SK-N-SH (cell line): ENCODE measurements around the gene SLC5A3. TPM values are rescaled to one million over a fixed set of nuclear protein-coding genes. Genes with fewer than 3 reads are reported as not detected.

ENCODE experiments used
- CTCF ChIA-PET: fragments of 300-600, 350-600 bp; formaldehyde crosslinking; extraction: SDS; loops from one replicate; lab custom pipeline; 2021; lab: Yijun Ruan, JAX
- POLR2A ChIA-PET: fragments of 350-600 bp; sonication (Branson Sonifier 250); formaldehyde crosslinking; extraction: SDS; loops from one replicate; lab custom pipeline; 2020; ENCODE audit warnings: antibody characterized with exemption, inconsistent platforms; lab: Yijun Ruan, JAX
- DNase-seq: peaks from one replicate; pipeline ENCODE4 v3.0.0; 2012
- H2AFZ ChIP-seq: fragments of 200-600 bp; sonication (generic); 2 replicates; pipeline ENCODE4 v1.8.1; 2016; ENCODE audit warnings: antibody characterized with exemption, mild to moderate bottlenecking, low read depth
- H3F3A ChIP-seq: fragments of 200-600 bp; sonication (generic); replicated peaks from 2 replicates; pipeline ENCODE3; 2016; ENCODE audit warnings: antibody characterized with exemption, mild to moderate bottlenecking; ENCODE audit not compliant: insufficient read depth
- H3K27ac ChIP-seq, 2 experiments: fragments of 200-500 bp in 1 of 2; fragments of 200-600 bp in 1 of 2; sonication (Bioruptor generic) in 1 of 2; sonication (generic), shearing (Covaris generic) in 1 of 2; 2 replicates each; pipeline versions ENCODE4 v1.5.1 to v1.6.1; 2014 to 2016; ENCODE audit warnings: low read depth in 2 of 2, inconsistent platforms in 1 of 2, low read length in 1 of 2, mild to moderate bottlenecking in 1 of 2, mixed read lengths in 1 of 2
- H3K27me3 ChIP-seq: fragments of 200-600 bp; sonication (generic), shearing (Covaris generic); 2 replicates; pipeline ENCODE4 v1.6.1; 2016; ENCODE audit warnings: mixed run types; ENCODE audit not compliant: insufficient read depth
- H3K36me3 ChIP-seq, 2 experiments: fragments of 200-500 bp in 1 of 2; fragments of 200-600 bp in 1 of 2; sonication (Bioruptor generic) in 1 of 2; sonication (generic) in 1 of 2; replicated peaks in 1 of 2; 2 replicates each; pipeline versions ENCODE3 to v1.5.1; 2014 to 2016; ENCODE audit warnings: low read length in 1 of 2, mild to moderate bottlenecking in 1 of 2; ENCODE audit not compliant: insufficient read depth in 2 of 2, control insufficient read depth in 1 of 2
- H3K4me1 ChIP-seq, 2 experiments: fragments of 200-500 bp in 1 of 2; fragments of 200-600 bp in 1 of 2; sonication (Bioruptor generic) in 1 of 2; sonication (generic), shearing (Covaris generic) in 1 of 2; 2 replicates each; pipeline versions ENCODE4 v1.5.1 to v1.6.1; 2014 to 2016; ENCODE audit warnings: low read depth in 1 of 2, low read length in 1 of 2, mixed run types in 1 of 2; ENCODE audit not compliant: insufficient read depth in 2 of 2, control insufficient read depth in 1 of 2
- H3K4me2 ChIP-seq: fragments of 200-600 bp; sonication (generic), shearing (Covaris generic); 2 replicates; pipeline ENCODE4 v1.6.1; 2017; ENCODE audit warnings: mixed run types
- H3K4me3 ChIP-seq, 2 experiments: fragments of 200-500 bp in 1 of 2; fragments of 200-600 bp in 1 of 2; sonication (Bioruptor generic) in 1 of 2; sonication (generic), shearing (Covaris generic) in 1 of 2; 2 replicates each; pipeline versions ENCODE4 v1.5.1 to v1.8.1; 2014 to 2016; ENCODE audit warnings: low read depth in 2 of 2, inconsistent platforms in 1 of 2, low read length in 1 of 2, mild to moderate bottlenecking in 1 of 2, mixed read lengths in 1 of 2, moderate library complexity in 1 of 2
- H3K79me2 ChIP-seq: fragments of 200-600 bp; sonication (generic); 2 replicates; pipeline ENCODE4 v1.8.1; 2017; ENCODE audit warnings: mild to moderate bottlenecking; ENCODE audit not compliant: insufficient read depth
- H3K9ac ChIP-seq: fragments of 200-600 bp; sonication (generic); 2 replicates; pipeline ENCODE4 v1.6.1; 2017; ENCODE audit warnings: mixed run types
- H3K9me2 ChIP-seq: fragments of 200-600 bp; sonication (generic); 2 replicates; pipeline ENCODE4 v1.6.1; 2017; ENCODE audit warnings: mixed run types
- H3K9me3 ChIP-seq: fragments of 200-600 bp; sonication (generic); 2 replicates; pipeline ENCODE4 v1.6.1; 2017; ENCODE audit warnings: mixed run types, mild to moderate bottlenecking, moderate library complexity
- H4K20me1 ChIP-seq: fragments of 200-600 bp; sonication (generic); 2 replicates; pipeline ENCODE4 v1.6.1; 2017; ENCODE audit warnings: mild to moderate bottlenecking, mixed run types; ENCODE audit not compliant: insufficient read depth
- ELF1 ChIP-seq: IDR thresholded peaks from 2 replicates; pipeline ENCODE4 v1.4.0; 2012
- EZH2phosphoT487 ChIP-seq: fragments of 200-600 bp; sonication (generic); IDR thresholded peaks from 2 replicates; pipeline ENCODE4 v1.6.1; 2017; ENCODE audit warnings: low read depth, mixed run types, mild to moderate bottlenecking, antibody characterized with exemption, moderate library complexity, borderline replicate concordance
- FOXJ3 ChIP-seq: sonication (generic); formaldehyde crosslinking; IDR thresholded peaks from 2 replicates; pipeline ENCODE4 v1.5.1; 2020; ENCODE audit warnings: mild to moderate bottlenecking, missing genetic modification reagents
- FOXM1 ChIP-seq: IDR thresholded peaks from 2 replicates; pipeline ENCODE4 v1.4.0; 2012; ENCODE audit warnings: low read depth, mild to moderate bottlenecking
- GABPA ChIP-seq: IDR thresholded peaks from 2 replicates; pipeline ENCODE4 v1.4.0; 2012; ENCODE audit warnings: low read depth, mild to moderate bottlenecking
- GATA2 ChIP-seq: sonication (generic); formaldehyde crosslinking; IDR thresholded peaks from 2 replicates; pipeline ENCODE4 v1.5.0; 2020; ENCODE audit warnings: mild to moderate bottlenecking, missing genetic modification reagents
- MEF2A ChIP-seq: IDR thresholded peaks from 2 replicates; pipeline ENCODE4 v1.4.0; 2012; ENCODE audit warnings: low read depth, borderline replicate concordance
- MXI1 ChIP-seq: IDR thresholded peaks from 2 replicates; pipeline ENCODE4 v1.6.1; 2012; ENCODE audit warnings: mild to moderate bottlenecking, low read depth, low read length, improper control_type of control experiment
- NFIC ChIP-seq: IDR thresholded peaks from 2 replicates; pipeline ENCODE4 v1.4.0; 2012; ENCODE audit warnings: borderline replicate concordance
- POLR2AphosphoS5 ChIP-seq: IDR thresholded peaks from 2 replicates; pipeline ENCODE4 v1.6.1; 2012; ENCODE audit warnings: low read depth, low read length
- RAD21 ChIP-seq: IDR thresholded peaks from 2 replicates; pipeline ENCODE4 v1.6.1; 2012; ENCODE audit warnings: mild to moderate bottlenecking, low read length
- RCOR1 ChIP-seq: fragments of 150-350 bp; IDR thresholded peaks from 2 replicates; pipeline ENCODE4 v1.6.1; 2017; ENCODE audit warnings: antibody characterized with exemption, low read length
- RXRA ChIP-seq: IDR thresholded peaks from 2 replicates; pipeline ENCODE4 v1.4.0; 2012; ENCODE audit warnings: low read depth, mild to moderate bottlenecking, borderline replicate concordance
- SIN3A ChIP-seq: IDR thresholded peaks from 2 replicates; pipeline ENCODE4 v1.6.1; 2012; ENCODE audit warnings: low read depth, mild to moderate bottlenecking, low read length, moderate library complexity, borderline replicate concordance
- SMC3 ChIP-seq: IDR thresholded peaks from 2 replicates; pipeline ENCODE4 v1.6.1; 2012; ENCODE audit warnings: low read depth, low read length, improper control_type of control experiment
- TAF1 ChIP-seq: IDR thresholded peaks from 2 replicates; pipeline ENCODE4 v1.6.1; 2012; ENCODE audit warnings: low read depth, mild to moderate bottlenecking, low read length, moderate library complexity, borderline replicate concordance
- TCF12 ChIP-seq: IDR thresholded peaks from 2 replicates; pipeline ENCODE4 v1.4.0; 2012
- TEAD4 ChIP-seq: IDR thresholded peaks from 2 replicates; pipeline ENCODE4 v1.4.0; 2012; ENCODE audit warnings: mild to moderate bottlenecking, borderline replicate concordance; ENCODE audit not compliant: insufficient read depth
- YY1 ChIP-seq: IDR thresholded peaks from 2 replicates; pipeline ENCODE4 v1.4.0; 2012; ENCODE audit warnings: low read depth, mild to moderate bottlenecking
- WGBS: methylation state at CpG from one replicate; pipeline ENCODE4 v1.1.6; 2017; ENCODE audit warnings: low lambda C conversion rate; 5-methylcytosine and 5-hydroxymethylcytosine counted together
- polyA plus RNA-seq, 3 experiments: library from polyadenylated mRNA; depleted of rRNA; stranded (reverse); fragments of >200 nt; gene quantifications; 2 replicates each; pipeline ENCODE4 v1.2.3, GENCODE V29; 2012
- TF ChIP-seq, protein P1 (sequence below): fragments of 200-600 bp; sonication (generic); IDR thresholded peaks from 2 replicates; pipeline ENCODE4 v1.6.1; 2017; ENCODE audit warnings: antibody characterized with exemption, mild to moderate bottlenecking, moderate library complexity
- TF ChIP-seq, protein P2 (sequence below): IDR thresholded peaks from 2 replicates; pipeline ENCODE4; 2012
- TF ChIP-seq, protein P3 (sequence below): IDR thresholded peaks from 2 replicates; pipeline ENCODE4 v1.4.0; 2012; ENCODE audit warnings: low read depth
- TF ChIP-seq, protein P4 (sequence below): fragments of 150-350 bp; IDR thresholded peaks from 2 replicates; pipeline ENCODE4 v1.6.1; 2016; ENCODE audit warnings: mild to moderate bottlenecking, low read depth, low read length
- TF ChIP-seq, protein P5 (sequence below): fragments of 150-350 bp; IDR thresholded peaks from 2 replicates; pipeline ENCODE4 v1.6.1; 2017; ENCODE audit warnings: antibody characterized with exemption, low read length, low read depth, borderline replicate concordance
- TF ChIP-seq, protein P6 (sequence below): IDR thresholded peaks from 2 replicates; pipeline ENCODE4 v1.4.0; 2012; ENCODE audit warnings: low read depth, borderline replicate concordance
- TF ChIP-seq, protein P7 (sequence below): IDR thresholded peaks from 2 replicates; pipeline ENCODE4 v1.4.0; 2012; ENCODE audit warnings: low read depth, borderline replicate concordance

Gene SLC5A3
- polyA plus RNA-seq, 1 of the 3 experiments (the other 2 are of a cell fraction): 3.0 TPM

DNA sequence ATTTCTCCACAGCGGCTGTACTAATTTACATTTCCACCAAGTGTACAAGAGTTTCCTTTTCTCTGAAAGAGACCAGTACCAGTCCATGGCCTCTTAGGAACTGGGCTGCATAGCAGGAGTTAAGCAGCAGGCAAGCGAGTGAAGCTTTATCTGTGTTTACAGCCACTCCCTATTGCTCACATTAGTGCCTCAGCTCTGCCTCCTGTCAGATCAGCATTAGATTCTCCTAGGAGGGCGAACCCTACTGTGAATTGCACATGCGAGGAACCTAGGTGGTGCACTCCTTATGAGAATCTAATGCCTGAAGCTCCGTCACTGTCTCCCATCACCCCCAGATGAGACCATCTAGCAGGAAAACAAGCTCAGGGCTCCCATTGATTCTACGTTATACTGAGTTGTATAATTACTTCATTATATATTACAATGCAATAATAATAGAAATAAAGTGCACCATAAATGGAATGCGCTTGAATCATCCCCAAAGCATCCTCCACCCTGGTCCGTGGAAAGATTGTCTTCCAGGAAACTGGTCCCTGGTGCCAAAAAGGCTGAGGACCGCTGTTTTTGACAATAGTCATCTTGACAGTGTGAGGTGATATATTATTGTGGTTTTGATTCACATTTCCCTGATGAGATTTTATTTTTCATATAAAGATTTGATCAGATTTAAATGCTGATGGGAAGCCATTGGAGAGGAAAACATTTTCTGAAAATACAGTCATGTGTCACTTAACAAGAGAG lies 45.5 kb upstream of the SLC5A3 start:
- ChIA-PET POLR2A (no interaction called here), CTCF (interaction anchor here (1.5 kb wide), 1 partner anchor 104 kb away, joined by 3 read pairs; no protein-coding TSS in a partner anchor)
- peaks cover 12% of the 10 kb centered on the region for H3F3A ChIP-seq
- H2AFZ ChIP-seq: no peak overlapping the region
- no peaks in the 10 kb centered on the region for H3K79me2 ChIP-seq
- H3K4me2 ChIP-seq: no peak overlapping the region; the same call in 1 of the 2 replicates
- H3K9me3 ChIP-seq: no peaks in the 10 kb centered on the region; the same call in 1 of the 2 replicates
- no peak for DNase-seq
- no peaks in the 10 kb centered on the region for H3K9me2 ChIP-seq
- H3K9ac ChIP-seq: no peak overlapping the region
- no peaks in the 10 kb centered on the region for H3K27me3 ChIP-seq
- peak overlapping the region in 1 of 2 experiments; percentile 52; a peak in 2 of 4 replicates for H3K27ac ChIP-seq
- WGBS: 44% methylated on average over 9 of the region's 9 CpGs
- no peaks in the 10 kb centered on the region for H4K20me1 ChIP-seq
- H3K4me1 ChIP-seq: peaks cover 0 to 2% of the 10 kb centered on the region in 2 experiments; a peak in 1 of 4 replicates
- no peak overlapping the region for H3K4me3 ChIP-seq
- no peaks in the 10 kb centered on the region for H3K36me3 ChIP-seq
- TF ChIP-seq, protein P1, sequence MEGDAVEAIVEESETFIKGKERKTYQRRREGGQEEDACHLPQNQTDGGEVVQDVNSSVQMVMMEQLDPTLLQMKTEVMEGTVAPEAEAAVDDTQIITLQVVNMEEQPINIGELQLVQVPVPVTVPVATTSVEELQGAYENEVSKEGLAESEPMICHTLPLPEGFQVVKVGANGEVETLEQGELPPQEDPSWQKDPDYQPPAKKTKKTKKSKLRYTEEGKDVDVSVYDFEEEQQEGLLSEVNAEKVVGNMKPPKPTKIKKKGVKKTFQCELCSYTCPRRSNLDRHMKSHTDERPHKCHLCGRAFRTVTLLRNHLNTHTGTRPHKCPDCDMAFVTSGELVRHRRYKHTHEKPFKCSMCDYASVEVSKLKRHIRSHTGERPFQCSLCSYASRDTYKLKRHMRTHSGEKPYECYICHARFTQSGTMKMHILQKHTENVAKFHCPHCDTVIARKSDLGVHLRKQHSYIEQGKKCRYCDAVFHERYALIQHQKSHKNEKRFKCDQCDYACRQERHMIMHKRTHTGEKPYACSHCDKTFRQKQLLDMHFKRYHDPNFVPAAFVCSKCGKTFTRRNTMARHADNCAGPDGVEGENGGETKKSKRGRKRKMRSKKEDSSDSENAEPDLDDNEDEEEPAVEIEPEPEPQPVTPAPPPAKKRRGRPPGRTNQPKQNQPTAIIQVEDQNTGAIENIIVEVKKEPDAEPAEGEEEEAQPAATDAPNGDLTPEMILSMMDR: no peak
- TF ChIP-seq POLR2AphosphoS5 (no peak), YY1 (no peak), ELF1 (no peak), FOXM1 (no peak), FOXJ3 (CRISPR knock-in tag) (no peak), EZH2phosphoT487 (no peak), MXI1 (no peak), TCF12 (peak; percentile 69), GATA2 (no peak), SIN3A (no peak), TAF1 (no peak), GABPA (no peak), NFIC (peak; percentile 85), RCOR1 (no peak), TEAD4 (peak; percentile 70), RXRA (no peak), SMC3 (no peak), MEF2A (no peak), RAD21 (no peak)
- TF ChIP-seq, protein P2, sequence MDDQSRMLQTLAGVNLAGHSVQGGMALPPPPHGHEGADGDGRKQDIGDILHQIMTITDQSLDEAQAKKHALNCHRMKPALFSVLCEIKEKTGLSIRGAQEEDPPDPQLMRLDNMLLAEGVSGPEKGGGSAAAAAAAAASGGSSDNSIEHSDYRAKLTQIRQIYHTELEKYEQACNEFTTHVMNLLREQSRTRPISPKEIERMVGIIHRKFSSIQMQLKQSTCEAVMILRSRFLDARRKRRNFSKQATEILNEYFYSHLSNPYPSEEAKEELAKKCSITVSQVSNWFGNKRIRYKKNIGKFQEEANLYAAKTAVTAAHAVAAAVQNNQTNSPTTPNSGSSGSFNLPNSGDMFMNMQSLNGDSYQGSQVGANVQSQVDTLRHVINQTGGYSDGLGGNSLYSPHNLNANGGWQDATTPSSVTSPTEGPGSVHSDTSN: peak; percentile 84
- TF ChIP-seq, protein P3, sequence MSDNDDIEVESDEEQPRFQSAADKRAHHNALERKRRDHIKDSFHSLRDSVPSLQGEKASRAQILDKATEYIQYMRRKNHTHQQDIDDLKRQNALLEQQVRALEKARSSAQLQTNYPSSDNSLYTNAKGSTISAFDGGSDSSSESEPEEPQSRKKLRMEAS: no peak
- TF ChIP-seq, protein P4, sequence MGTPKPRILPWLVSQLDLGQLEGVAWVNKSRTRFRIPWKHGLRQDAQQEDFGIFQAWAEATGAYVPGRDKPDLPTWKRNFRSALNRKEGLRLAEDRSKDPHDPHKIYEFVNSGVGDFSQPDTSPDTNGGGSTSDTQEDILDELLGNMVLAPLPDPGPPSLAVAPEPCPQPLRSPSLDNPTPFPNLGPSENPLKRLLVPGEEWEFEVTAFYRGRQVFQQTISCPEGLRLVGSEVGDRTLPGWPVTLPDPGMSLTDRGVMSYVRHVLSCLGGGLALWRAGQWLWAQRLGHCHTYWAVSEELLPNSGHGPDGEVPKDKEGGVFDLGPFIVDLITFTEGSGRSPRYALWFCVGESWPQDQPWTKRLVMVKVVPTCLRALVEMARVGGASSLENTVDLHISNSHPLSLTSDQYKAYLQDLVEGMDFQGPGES: no peak
- TF ChIP-seq, protein P5, sequence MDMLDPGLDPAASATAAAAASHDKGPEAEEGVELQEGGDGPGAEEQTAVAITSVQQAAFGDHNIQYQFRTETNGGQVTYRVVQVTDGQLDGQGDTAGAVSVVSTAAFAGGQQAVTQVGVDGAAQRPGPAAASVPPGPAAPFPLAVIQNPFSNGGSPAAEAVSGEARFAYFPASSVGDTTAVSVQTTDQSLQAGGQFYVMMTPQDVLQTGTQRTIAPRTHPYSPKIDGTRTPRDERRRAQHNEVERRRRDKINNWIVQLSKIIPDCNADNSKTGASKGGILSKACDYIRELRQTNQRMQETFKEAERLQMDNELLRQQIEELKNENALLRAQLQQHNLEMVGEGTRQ: no peak
- TF ChIP-seq, protein P6, sequence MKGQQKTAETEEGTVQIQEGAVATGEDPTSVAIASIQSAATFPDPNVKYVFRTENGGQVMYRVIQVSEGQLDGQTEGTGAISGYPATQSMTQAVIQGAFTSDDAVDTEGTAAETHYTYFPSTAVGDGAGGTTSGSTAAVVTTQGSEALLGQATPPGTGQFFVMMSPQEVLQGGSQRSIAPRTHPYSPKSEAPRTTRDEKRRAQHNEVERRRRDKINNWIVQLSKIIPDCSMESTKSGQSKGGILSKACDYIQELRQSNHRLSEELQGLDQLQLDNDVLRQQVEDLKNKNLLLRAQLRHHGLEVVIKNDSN: no peak
- TF ChIP-seq, protein P7, sequence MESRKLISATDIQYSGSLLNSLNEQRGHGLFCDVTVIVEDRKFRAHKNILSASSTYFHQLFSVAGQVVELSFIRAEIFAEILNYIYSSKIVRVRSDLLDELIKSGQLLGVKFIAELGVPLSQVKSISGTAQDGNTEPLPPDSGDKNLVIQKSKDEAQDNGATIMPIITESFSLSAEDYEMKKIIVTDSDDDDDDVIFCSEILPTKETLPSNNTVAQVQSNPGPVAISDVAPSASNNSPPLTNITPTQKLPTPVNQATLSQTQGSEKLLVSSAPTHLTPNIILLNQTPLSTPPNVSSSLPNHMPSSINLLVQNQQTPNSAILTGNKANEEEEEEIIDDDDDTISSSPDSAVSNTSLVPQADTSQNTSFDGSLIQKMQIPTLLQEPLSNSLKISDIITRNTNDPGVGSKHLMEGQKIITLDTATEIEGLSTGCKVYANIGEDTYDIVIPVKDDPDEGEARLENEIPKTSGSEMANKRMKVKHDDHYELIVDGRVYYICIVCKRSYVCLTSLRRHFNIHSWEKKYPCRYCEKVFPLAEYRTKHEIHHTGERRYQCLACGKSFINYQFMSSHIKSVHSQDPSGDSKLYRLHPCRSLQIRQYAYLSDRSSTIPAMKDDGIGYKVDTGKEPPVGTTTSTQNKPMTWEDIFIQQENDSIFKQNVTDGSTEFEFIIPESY: no peak
